ENCODE results near the gene WIPF2. TPM values are rescaled to one million over a fixed set of nuclear protein-coding genes. Genes with fewer than 3 reads are reported as not detected.
"Not testable (repeated sequence)": the region's sequence is repeated elsewhere in the genome, so short reads cannot be mapped to it uniquely, and the experiment has no call there.

The WIPF2 gene
- total and polyA plus RNA-seq, 2 donors: 10.4 to 12.0 TPM

DNA sequence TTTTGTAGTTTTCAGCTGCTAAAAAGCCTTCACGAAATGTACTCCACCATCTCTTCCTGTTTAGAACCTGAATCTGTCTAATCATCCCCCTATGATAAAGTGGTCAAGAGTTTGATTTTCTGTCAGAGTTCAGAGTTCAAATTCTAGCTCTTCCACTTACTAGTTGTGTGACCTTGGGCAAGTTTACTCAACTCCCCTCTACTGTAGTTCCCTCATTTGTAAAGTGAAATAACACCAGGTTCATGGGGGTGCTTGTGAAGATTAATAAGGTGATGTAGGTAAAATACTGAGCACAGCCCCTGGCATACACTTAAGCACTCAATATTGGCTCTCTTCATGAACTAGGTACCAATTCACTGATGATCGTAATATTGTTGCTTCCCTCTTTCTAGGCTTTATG is 67.4 kb downstream of the WIPF2 start:
- no peaks in the 10 kb centered on the region for H3K4me1 ChIP-seq (ENCODE audit: insufficient read depth)
- no peak for DNase-seq (ENCODE audit: extremely low spot score)
- no peaks in the 10 kb centered on the region for H3K36me3 ChIP-seq (ENCODE audit: insufficient read depth)
- H3K27ac ChIP-seq (ENCODE audit: low read depth): no peak overlapping the region
- WGBS: 92% methylated on average over 2 of the region's 2 CpGs
- no peak overlapping the region for H3K4me3 ChIP-seq (ENCODE audit: low read depth, low read length)

DNA sequence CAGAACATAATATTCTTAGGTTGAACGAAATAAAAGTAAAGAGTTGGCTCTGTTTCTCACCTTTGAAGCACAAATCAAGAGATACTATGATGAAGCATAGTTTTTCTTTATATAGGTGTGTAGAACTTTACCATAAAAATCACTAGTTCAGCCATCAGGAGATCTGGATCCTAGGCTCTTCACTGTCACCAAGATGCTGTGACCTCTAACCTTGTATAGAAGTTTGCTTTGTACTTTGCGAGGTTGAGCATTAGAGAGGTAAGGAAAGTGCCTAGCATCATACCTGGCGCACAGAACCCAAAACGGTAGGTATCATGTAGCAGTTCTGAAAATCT is 68.0 kb downstream of the WIPF2 start:
- H3K4me3 ChIP-seq (ENCODE audit: low read depth, low read length): no peak overlapping the region
- H3K27ac ChIP-seq (ENCODE audit: low read depth): peak overlapping the region; percentile 43

DNA sequence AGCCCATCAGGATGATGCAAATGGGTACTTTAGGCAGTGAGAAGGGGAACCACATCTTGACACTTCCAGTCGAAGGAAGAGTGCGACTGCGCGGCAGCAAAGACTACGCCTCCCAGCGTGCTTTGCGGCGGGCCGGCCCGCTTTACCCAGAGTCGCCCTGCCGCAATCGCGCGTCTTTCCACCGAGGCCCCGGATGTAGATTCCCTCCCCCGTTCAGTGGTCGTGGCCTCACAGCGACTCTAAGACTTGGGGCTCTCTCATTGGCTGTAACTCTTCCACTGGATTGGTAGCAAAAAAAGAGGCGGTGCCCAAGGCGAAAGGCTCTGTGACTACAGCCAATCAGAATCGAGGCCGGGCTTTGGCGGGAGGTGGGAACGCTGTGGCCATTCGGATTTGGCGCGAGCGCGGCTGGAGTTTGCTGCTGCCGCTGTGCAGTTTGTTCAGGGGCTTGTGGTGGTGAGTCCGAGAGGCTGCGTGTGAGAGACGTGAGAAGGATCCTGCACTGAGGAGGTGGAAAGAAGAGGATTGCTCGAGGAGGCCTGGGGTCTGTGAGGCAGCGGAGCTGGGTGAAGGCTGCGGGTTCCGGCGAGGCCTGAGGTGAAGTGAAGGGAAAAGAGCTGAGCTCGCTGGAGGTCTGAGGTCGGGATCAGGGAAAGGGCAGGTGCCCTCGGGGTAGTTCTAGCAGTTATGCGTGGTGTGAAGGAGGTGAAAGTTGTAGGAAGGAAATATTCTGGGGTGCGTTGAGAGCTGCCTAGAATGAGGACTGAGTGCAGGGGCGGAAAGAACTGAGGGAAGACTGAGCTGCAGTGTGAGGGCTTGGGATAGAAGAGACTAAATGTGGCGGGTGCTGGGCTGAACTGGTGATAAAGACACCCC is 68.6 kb downstream of the WIPF2 start, which contains the start of gene CDC6:
Gene CDC6 (plus strand): TSS at position 386 of the 876 bp plus-strand sequence. CDS start 1,542 bp downstream, outside the sequence.
- under 1% methylated on average over 47 of the region's 47 CpGs for WGBS
- Histone ChIP-seq H3K27ac (ENCODE audit: low read depth) (peak within 1 kb of the TSS; percentile 43), H3K4me3 (ENCODE audit: low read depth, low read length) (peak within 1 kb of the TSS; percentile 9), H3K36me3 (ENCODE audit: insufficient read depth) (no peaks in the 10 kb centered on the region), H3K4me1 (ENCODE audit: insufficient read depth) (no peaks in the 10 kb centered on the region)
- DNase-seq (ENCODE audit: extremely low spot score): peak; percentile 99

More for the DNA sequence above, 68.0 kb downstream of the WIPF2 start:
- no peak for DNase-seq (ENCODE audit: extremely low spot score)
- H3K4me1 ChIP-seq (ENCODE audit: insufficient read depth): no peaks in the 10 kb centered on the region
- H3K36me3 ChIP-seq (ENCODE audit: insufficient read depth): no peaks in the 10 kb centered on the region
- 41% methylated on average over 4 of the region's 4 CpGs for WGBS

DNA sequence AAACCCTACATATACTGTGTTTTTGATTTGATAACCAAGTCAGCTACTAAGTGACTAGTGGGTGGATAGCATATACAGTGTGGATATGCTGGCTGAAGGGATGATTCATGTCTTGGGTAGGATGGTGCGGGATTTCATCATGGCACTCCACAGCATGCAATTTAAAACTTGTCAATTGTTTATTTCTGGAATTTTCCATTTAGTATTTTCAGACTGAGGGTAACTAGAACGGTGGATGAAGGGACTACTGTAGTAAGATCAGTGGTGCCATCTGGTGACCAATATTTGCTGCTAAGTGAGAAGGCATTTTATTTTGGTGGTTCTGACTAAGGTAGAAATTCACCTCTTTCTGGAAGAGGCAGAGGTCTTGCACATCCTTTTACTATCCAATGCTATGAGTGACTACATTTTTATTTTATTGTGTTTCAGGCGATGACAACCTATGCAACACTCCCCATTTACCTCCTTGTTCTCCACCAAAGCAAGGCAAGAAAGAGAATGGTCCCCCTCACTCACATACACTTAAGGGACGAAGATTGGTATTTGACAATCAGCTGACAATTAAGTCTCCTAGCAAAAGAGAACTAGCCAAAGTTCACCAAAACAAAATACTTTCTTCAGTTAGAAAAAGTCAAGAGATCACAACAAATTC is 71.7 kb downstream of the WIPF2 start:
- Histone ChIP-seq H3K36me3 (ENCODE audit: insufficient read depth) (no peaks in the 10 kb centered on the region), H3K4me1 (ENCODE audit: insufficient read depth) (no peaks in the 10 kb centered on the region), H3K27ac (ENCODE audit: low read depth) (no peak overlapping the region), H3K4me3 (ENCODE audit: low read depth, low read length) (no peak overlapping the region)
- no peak for DNase-seq (ENCODE audit: extremely low spot score)
- 50% methylated on average over 4 of the region's 4 CpGs for WGBS

DNA sequence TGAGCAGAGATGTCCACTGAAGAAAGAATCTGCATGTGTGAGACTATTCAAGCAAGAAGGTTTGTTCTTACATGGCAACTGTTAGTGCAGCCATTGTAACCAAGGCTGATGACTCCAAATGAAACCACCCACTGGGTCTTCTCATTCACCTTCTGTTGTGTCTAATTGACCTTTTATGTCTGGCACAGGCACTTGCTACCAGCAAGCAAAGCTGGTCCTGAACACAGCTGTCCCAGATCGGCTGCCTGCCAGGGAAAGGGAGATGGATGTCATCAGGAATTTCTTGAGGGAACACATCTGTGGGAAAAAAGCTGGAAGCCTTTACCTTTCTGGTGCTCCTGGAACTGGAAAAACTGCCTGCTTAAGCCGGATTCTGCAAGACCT is 72.2 kb downstream of the WIPF2 start:
- H3K4me3 ChIP-seq (ENCODE audit: low read depth, low read length): no peak overlapping the region
- 80% methylated on average over 2 of the region's 2 CpGs for WGBS
- DNase-seq (ENCODE audit: extremely low spot score): no peak
- H3K27ac ChIP-seq (ENCODE audit: low read depth): no peak overlapping the region
- H3K36me3 ChIP-seq (ENCODE audit: insufficient read depth): no peaks in the 10 kb centered on the region
- no peaks in the 10 kb centered on the region for H3K4me1 ChIP-seq (ENCODE audit: insufficient read depth)

DNA sequence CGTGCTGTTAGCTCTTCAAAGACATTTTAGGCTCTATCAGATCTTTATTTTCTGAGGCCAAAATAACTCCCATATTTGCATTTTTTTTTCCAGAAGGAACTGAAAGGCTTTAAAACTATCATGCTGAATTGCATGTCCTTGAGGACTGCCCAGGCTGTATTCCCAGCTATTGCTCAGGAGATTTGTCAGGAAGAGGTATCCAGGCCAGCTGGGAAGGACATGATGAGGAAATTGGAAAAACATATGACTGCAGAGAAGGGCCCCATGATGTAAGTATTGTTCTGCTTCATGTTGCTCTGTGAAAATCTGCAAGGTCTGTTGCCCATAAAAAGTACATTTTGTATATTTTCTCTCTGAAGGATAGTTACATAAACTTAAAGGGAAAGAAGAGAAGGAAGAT is 74.3 kb downstream of the WIPF2 start:
- H3K4me3 ChIP-seq (ENCODE audit: low read depth, low read length): no peak overlapping the region
- 79% methylated on average over 1 of the region's 1 CpG for WGBS
- H3K36me3 ChIP-seq (ENCODE audit: insufficient read depth): no peaks in the 10 kb centered on the region
- H3K4me1 ChIP-seq (ENCODE audit: insufficient read depth): no peaks in the 10 kb centered on the region
- no peak overlapping the region for H3K27ac ChIP-seq (ENCODE audit: low read depth)
- no peak for DNase-seq (ENCODE audit: extremely low spot score)

DNA sequence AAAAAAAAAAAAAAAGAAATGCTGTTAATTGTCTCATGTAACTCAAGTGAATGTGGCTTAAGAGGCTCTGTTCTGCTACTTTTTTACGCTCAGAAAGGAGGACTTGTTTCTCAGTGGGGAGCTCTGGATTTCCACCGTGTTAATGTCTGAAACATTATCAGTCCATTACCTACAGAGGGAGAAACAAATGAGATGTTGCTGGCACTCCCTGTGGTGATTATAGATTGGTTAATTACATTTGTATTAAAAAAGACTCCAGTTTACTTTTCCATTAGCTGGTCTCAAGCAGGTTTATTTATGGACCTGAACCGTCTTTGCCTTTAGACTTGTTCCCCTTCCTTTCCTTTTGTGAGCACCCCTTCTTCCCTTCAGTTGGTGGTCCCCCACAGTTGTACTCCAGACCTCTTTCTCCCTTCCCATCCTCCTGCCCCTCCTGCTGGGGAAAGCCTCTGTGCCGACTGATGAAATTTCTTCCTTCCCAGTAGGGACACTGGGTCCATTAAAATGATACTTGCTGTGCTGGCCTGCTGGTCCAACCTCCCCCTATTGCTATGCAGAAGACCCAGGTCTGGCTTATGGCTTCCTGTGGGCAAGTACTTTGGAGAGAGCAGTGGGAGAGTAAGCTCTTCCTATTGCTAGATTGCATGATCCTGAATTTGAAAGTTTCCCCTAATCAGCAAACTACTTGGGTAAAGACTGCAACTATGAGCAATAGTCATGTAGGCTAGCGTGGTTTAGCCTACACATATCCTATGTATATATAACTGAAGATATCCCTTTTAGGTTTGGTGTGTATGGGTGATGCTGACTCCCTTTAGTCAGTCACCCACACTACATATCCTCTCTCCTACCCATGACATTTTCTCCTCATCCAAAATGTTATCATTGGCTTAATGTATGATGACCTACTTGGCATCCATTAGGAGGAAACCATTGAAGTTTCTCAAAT is 76.7 kb downstream of the WIPF2 start:
- no peaks in the 10 kb centered on the region for H3K36me3 ChIP-seq (ENCODE audit: insufficient read depth)
- no peak overlapping the region for H3K27ac ChIP-seq (ENCODE audit: low read depth)
- WGBS: 77% methylated on average over 5 of the region's 5 CpGs
- no peak overlapping the region for H3K4me3 ChIP-seq (ENCODE audit: low read depth, low read length)
- H3K4me1 ChIP-seq (ENCODE audit: insufficient read depth): no peaks in the 10 kb centered on the region
- DNase-seq (ENCODE audit: extremely low spot score): no peak

DNA sequence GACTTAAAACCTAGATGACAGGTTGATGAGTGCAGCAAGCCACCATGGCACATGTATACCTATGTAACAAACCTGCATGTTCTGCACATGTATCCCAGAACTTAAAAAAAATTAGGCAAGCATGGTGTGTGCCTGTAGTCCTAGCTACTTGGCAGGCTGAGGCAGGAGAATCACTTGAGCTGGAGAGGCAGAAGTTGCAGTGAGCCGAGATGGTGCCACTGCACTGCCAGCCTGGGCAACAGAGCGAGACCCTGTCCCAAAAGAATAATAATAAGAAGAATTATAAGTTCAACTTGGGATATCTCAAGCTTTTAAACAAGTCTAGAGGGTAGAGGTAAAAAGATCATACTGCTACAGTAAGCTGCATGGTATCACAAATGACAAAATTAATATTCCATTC is 78.4 kb downstream of the WIPF2 start:
- no peak overlapping the region for H3K27ac ChIP-seq (ENCODE audit: low read depth)
- WGBS: 95% methylated on average over 2 of the region's 2 CpGs
- H3K36me3 ChIP-seq (ENCODE audit: insufficient read depth): no peaks in the 10 kb centered on the region

DNA sequence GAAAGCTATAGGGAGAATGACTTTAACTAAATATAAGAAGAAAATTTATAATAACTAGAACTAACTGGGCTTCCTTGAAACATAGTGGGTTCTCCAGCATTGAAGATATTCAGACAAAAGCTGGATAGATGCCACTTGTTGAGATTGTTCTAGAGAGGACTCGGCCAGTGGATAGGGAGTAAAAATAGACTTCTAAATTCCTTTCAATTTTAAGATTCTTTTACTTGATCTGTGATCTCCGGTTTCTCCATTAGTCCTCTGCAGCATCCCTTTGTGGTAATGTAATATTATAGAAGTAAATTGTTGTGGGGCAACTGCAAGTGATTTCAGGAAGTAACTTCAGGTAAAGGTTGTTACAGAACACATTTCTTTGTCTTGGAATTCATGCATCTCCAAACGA is 79.6 kb downstream of the WIPF2 start:
- H3K27ac ChIP-seq (ENCODE audit: low read depth): no peak overlapping the region
- no peak overlapping the region for H3K4me3 ChIP-seq (ENCODE audit: low read depth, low read length)
- H3K36me3 ChIP-seq (ENCODE audit: insufficient read depth): no peaks in the 10 kb centered on the region
- no peaks in the 10 kb centered on the region for H3K4me1 ChIP-seq (ENCODE audit: insufficient read depth)
- DNase-seq (ENCODE audit: extremely low spot score): no peak
- WGBS: 25% methylated on average over 3 of the region's 3 CpGs

More for the DNA sequence above, 78.4 kb downstream of the WIPF2 start:
- no peak overlapping the region for H3K4me3 ChIP-seq (ENCODE audit: low read depth, low read length)
- DNase-seq (ENCODE audit: extremely low spot score): no peak
- no peaks in the 10 kb centered on the region for H3K4me1 ChIP-seq (ENCODE audit: insufficient read depth)

DNA sequence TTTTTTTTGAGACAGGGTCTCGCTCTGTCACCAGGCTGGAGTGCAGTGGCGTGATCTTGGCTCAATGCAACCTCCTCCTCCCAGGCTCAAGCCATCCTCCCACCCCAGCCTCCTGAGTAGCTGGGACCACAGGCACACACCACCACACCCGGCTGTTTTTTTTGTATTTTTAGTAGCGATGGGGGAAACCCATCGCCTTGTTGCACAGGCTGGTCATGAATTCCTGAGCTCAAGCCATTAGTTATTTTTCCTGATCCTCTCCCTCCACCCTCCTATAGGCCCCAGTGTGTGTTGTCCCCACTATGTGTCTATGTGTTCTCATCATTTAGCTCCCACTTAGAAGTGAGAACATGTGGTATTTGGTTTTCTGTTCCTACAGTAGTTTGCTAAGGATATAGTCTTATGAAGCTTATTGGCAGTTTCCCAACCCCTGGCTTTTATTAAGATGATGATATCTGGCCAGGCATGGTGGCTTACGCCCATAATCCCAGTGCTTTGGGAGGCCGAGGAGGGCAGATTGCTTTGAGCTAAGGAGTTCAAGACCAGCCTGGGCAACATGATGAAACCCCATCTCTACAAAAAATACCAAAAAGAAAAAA is 80.2 kb downstream of the WIPF2 start:
- H3K4me1 ChIP-seq (ENCODE audit: insufficient read depth); DNase-seq (ENCODE audit: extremely low spot score): not testable (repeated sequence)

DNA sequence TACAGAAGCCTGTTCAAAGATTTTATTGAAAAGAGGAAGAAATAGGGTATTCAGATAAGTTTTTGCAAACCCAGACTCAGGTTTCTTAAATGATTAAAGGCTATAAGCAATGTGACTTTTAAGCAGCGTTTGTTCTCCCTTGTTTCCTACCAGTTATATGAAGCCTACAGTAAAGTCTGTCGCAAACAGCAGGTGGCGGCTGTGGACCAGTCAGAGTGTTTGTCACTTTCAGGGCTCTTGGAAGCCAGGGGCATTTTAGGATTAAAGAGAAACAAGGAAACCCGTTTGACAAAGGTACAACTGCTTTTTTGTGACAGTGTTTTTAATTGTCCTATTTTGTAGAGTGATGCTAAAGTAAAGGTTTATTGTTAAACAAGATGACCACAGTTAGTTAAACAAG is 82.2 kb downstream of the WIPF2 start:
- H3K27ac ChIP-seq (ENCODE audit: low read depth): no peak overlapping the region
- H3K4me3 ChIP-seq (ENCODE audit: low read depth, low read length): no peak overlapping the region
- H3K4me1 ChIP-seq (ENCODE audit: insufficient read depth): no peaks in the 10 kb centered on the region
- H3K36me3 ChIP-seq (ENCODE audit: insufficient read depth): no peaks in the 10 kb centered on the region
- WGBS: 69% methylated on average over 4 of the region's 4 CpGs
- DNase-seq (ENCODE audit: extremely low spot score): no peak

More for the DNA sequence above, 80.2 kb downstream of the WIPF2 start:
- not testable (repeated sequence) for H3K27ac ChIP-seq (ENCODE audit: low read depth); H3K4me3 ChIP-seq (ENCODE audit: low read depth, low read length); H3K36me3 ChIP-seq (ENCODE audit: insufficient read depth)
- 65% methylated on average over 7 of the region's 7 CpGs for WGBS

DNA sequence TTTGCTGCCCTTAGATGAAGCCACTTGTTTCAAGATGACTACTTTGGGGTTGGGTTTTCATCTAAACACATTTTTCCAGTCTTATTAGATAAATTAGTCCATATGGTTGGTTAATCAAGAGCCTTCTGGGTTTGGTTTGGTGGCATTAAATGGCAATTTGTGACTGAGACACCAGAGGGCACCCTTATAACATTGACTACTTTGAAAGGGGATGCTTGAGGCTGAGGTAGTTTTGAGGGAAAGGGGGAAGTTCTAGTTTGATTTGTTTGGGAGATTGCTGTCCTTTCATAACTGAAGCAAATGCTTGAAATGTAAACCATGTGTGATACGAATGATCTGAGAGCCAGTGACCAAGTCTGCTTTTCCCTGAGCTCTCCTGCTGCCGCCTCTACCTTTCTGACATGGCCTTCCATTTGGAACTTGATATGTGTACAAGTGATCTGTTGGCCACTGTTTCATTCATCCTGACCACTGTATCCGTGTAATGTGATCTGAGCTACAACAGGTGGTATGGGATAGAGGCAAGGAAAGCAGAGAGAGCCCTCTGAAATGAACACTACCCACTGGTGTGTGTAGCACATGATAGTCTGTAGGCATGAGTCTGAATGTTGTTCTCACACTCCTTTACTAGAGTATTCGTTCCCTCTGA is 84.0 kb downstream of the WIPF2 start:
- 14% methylated on average over 4 of the region's 4 CpGs for WGBS
- DNase-seq (ENCODE audit: extremely low spot score): peak; percentile 77
- H3K27ac ChIP-seq (ENCODE audit: low read depth): no peak overlapping the region
- no peak overlapping the region for H3K4me3 ChIP-seq (ENCODE audit: low read depth, low read length)
- no peaks in the 10 kb centered on the region for H3K4me1 ChIP-seq (ENCODE audit: insufficient read depth)
- no peaks in the 10 kb centered on the region for H3K36me3 ChIP-seq (ENCODE audit: insufficient read depth)

Measured in urinary bladder (tissue), 4 donors.